IPS-20b (cell line): ENCODE data around the gene BLOC1S1.
"Not testable (repeated sequence)": the region's sequence is repeated elsewhere in the genome, so short reads cannot be mapped to it uniquely, and the experiment has no call there.

Source experiments
- H3K27ac ChIP-seq: one replicate; pipeline ENCODE4 v1.5.1; 2013; ENCODE audit warnings: low read length
- H3K27me3 ChIP-seq: 2 replicates; pipeline ENCODE4 v1.6.1; 2013; ENCODE audit warnings: mild to moderate bottlenecking, low read length, inconsistent platforms; ENCODE audit not compliant: insufficient read depth
- H3K36me3 ChIP-seq: 2 replicates; pipeline ENCODE4 v1.6.1; 2013; ENCODE audit warnings: low read depth, mild to moderate bottlenecking, inconsistent platforms, low read length, moderate library complexity; ENCODE audit not compliant: insufficient read depth
- H3K4me1 ChIP-seq: 2 replicates; pipeline ENCODE4 v1.6.1; 2013; ENCODE audit warnings: mild to moderate bottlenecking, control low read depth, inconsistent platforms, low read length, moderate library complexity; ENCODE audit not compliant: insufficient read depth
- H3K4me3 ChIP-seq: 2 replicates; pipeline ENCODE4 v1.5.1; 2013; ENCODE audit warnings: mild to moderate bottlenecking, low read length, inconsistent platforms
- H3K9ac ChIP-seq: 2 replicates; pipeline ENCODE4 v1.6.1; 2013; ENCODE audit warnings: low read depth, mild to moderate bottlenecking, inconsistent platforms, low read length, moderate library complexity
- H3K9me3 ChIP-seq: 2 replicates; pipeline ENCODE4 v1.6.1; 2013; ENCODE audit warnings: mild to moderate bottlenecking, low read depth, low read length, inconsistent platforms; ENCODE audit not compliant: insufficient read depth

BLOC1S1 gene

GRCh38 chr12:55744340-55745030 lies 28.6 kb downstream of the BLOC1S1 start:
- no peaks in the 10 kb centered on the region; the same call in 1 of the 2 replicates for H3K27me3 ChIP-seq
- peak overlapping the region; percentile 90 for H3K9ac ChIP-seq
- H3K4me3 ChIP-seq = peak overlapping the region; percentile 99
- peaks cover 24% of the 10 kb centered on the region for H3K36me3 ChIP-seq
- H3K9me3 ChIP-seq = no peaks in the 10 kb centered on the region
- H3K4me1 ChIP-seq = peaks cover 36% of the 10 kb centered on the region
- peak overlapping the region; percentile 62 for H3K27ac ChIP-seq

GRCh38 chr12:55745361-55746173 lies 29.7 kb downstream of the BLOC1S1 start:
- peaks cover 36% of the 10 kb centered on the region for H3K4me1 ChIP-seq
- no peaks in the 10 kb centered on the region for H3K9me3 ChIP-seq
- no peaks in the 10 kb centered on the region; the same call in 1 of the 2 replicates for H3K27me3 ChIP-seq
- peak overlapping the region; percentile 99 for H3K4me3 ChIP-seq
- H3K27ac ChIP-seq = peak overlapping the region; percentile 88
- peak overlapping the region; percentile 90 for H3K9ac ChIP-seq
- peaks cover 35% of the 10 kb centered on the region for H3K36me3 ChIP-seq

- Histone ChIP-seq H3K27ac (peak overlapping the region; percentile 86), H3K9me3 (no peaks in the 10 kb centered on the region), H3K4me3 (peak overlapping the region; percentile 99), H3K9ac (peak overlapping the region; percentile 90), H3K36me3 (peaks cover 43% of the 10 kb centered on the region), H3K27me3 (no peaks in the 10 kb centered on the region; the same call in 1 of the 2 replicates), H3K4me1 (peaks cover 36% of the 10 kb centered on the region)
Measured at GRCh38 chr12:55746174-55746912, 30.5 kb downstream of the BLOC1S1 start.

GRCh38 chr12:55746913-55747231 lies 31.0 kb downstream of the BLOC1S1 start:
- peak overlapping the region; percentile 90 for H3K9ac ChIP-seq
- no peak overlapping the region for H3K27ac ChIP-seq
- H3K4me1 ChIP-seq = peaks cover 34% of the 10 kb centered on the region
- H3K27me3 ChIP-seq = no peaks in the 10 kb centered on the region; the same call in 1 of the 2 replicates
- H3K9me3 ChIP-seq = no peaks in the 10 kb centered on the region
- H3K36me3 ChIP-seq = peaks cover 48% of the 10 kb centered on the region
- peak overlapping the region; percentile 99 for H3K4me3 ChIP-seq

GRCh38 chr12:55748230-55748993 lies 32.6 kb downstream of the BLOC1S1 start:
- H3K27ac ChIP-seq = no peak overlapping the region
- H3K9ac ChIP-seq = no peak overlapping the region
- no peaks in the 10 kb centered on the region for H3K27me3 ChIP-seq
- peaks cover 62% of the 10 kb centered on the region for H3K36me3 ChIP-seq
- H3K4me3 ChIP-seq = no peak overlapping the region
- H3K9me3 ChIP-seq = no peaks in the 10 kb centered on the region
- peaks cover 31% of the 10 kb centered on the region for H3K4me1 ChIP-seq

GRCh38 chr12:55755246-55755645 lies 39.4 kb downstream of the BLOC1S1 start:
- H3K27me3 ChIP-seq = no peaks in the 10 kb centered on the region
- H3K9me3 ChIP-seq = no peaks in the 10 kb centered on the region
- no peak overlapping the region for H3K27ac ChIP-seq
- no peak overlapping the region for H3K9ac ChIP-seq
- H3K36me3 ChIP-seq = peaks cover 85% of the 10 kb centered on the region
- H3K4me1 ChIP-seq = no peaks in the 10 kb centered on the region
- no peak overlapping the region for H3K4me3 ChIP-seq

- Histone ChIP-seq H3K9me3 (no peaks in the 10 kb centered on the region), H3K36me3 (peaks cover 80% of the 10 kb centered on the region), H3K27ac (no peak overlapping the region), H3K27me3 (no peaks in the 10 kb centered on the region), H3K4me3 (no peak overlapping the region), H3K4me1 (no peaks in the 10 kb centered on the region), H3K9ac (no peak overlapping the region)
Measured at GRCh38 chr12:55757701-55758100, 41.9 kb downstream of the BLOC1S1 start.

- not testable (repeated sequence) for H3K27ac ChIP-seq, H3K27me3 ChIP-seq, H3K4me1 ChIP-seq, H3K4me3 ChIP-seq, H3K9me3 ChIP-seq, H3K9ac ChIP-seq
- peaks cover 80% of the 10 kb centered on the region for H3K36me3 ChIP-seq
Measured at GRCh38 chr12:55758575-55758974, 42.7 kb downstream of the BLOC1S1 start.

- H3K36me3 ChIP-seq = peaks cover 77% of the 10 kb centered on the region
- no peaks in the 10 kb centered on the region for H3K4me1 ChIP-seq
- no peak overlapping the region for H3K9ac ChIP-seq
- H3K27ac ChIP-seq = no peak overlapping the region
- no peaks in the 10 kb centered on the region for H3K9me3 ChIP-seq
- no peaks in the 10 kb centered on the region for H3K27me3 ChIP-seq
- no peak overlapping the region for H3K4me3 ChIP-seq
Measured at GRCh38 chr12:55760663-55761062, 44.8 kb downstream of the BLOC1S1 start.

- peaks cover 63% of the 10 kb centered on the region for H3K36me3 ChIP-seq
Measured at GRCh38 chr12:55762646-55763045, 46.8 kb downstream of the BLOC1S1 start.

GRCh38 chr12:55765736-55766290 lies 50.0 kb downstream of the BLOC1S1 start:
- Histone ChIP-seq H3K27me3 (no peaks in the 10 kb centered on the region), H3K4me1 (no peaks in the 10 kb centered on the region), H3K27ac (no peak overlapping the region), H3K9me3 (no peaks in the 10 kb centered on the region), H3K4me3 (no peak overlapping the region), H3K9ac (no peak overlapping the region), H3K36me3 (peaks cover 51% of the 10 kb centered on the region)

More at GRCh38 chr12:55762646-55763045, 46.8 kb downstream of the BLOC1S1 start:
- H3K4me3 ChIP-seq = no peak overlapping the region
- no peak overlapping the region for H3K27ac ChIP-seq
- H3K27me3 ChIP-seq = no peaks in the 10 kb centered on the region
- H3K4me1 ChIP-seq = no peaks in the 10 kb centered on the region
- H3K9ac ChIP-seq = no peak overlapping the region
- no peaks in the 10 kb centered on the region for H3K9me3 ChIP-seq
